HuH-7 (cell line): ENCODE results near the gene CLIC1.

ENCODE experiments used
- DNase-seq: peaks from one replicate; pipeline ENCODE4 v3.0.0; 2011; ENCODE audit warnings: low spot score

CLIC1 gene

GRCh38 chr6:31736021-31736767 lies at the start of gene CLIC1:
Gene CLIC1, minus strand, starts transcription at chr6:31736530. Its CDS starts 230 bp downstream, at chr6:31736300.
- peak; percentile 77 for DNase-seq

DNA sequence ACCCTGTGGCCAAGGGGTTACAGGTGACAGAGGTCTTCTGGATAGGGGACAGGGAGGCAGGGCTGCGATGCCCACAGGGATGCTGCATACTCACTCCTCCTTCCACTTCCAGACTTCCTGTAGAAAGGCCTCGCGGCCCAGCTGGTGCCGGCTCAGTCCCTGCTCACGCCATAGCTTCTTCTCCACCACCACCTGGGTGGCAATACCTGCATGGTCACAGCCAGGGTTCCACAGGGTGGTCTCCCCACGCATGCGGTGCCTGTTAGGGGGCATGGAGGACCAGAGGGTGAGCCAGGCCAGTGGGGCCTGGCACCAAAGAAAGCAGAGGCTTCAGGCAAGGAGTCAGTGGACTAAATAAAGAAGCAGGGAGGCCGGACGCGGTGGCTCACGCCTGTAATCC lies 49.1 kb upstream of the CLIC1 start:
- no peak for DNase-seq

GRCh38 chr6:31784098-31784925 lies 48.0 kb upstream of the CLIC1 start:
- no peak for DNase-seq

GRCh38 chr6:31782126-31782855 lies 46.0 kb upstream of the CLIC1 start:
- no peak for DNase-seq

DNA sequence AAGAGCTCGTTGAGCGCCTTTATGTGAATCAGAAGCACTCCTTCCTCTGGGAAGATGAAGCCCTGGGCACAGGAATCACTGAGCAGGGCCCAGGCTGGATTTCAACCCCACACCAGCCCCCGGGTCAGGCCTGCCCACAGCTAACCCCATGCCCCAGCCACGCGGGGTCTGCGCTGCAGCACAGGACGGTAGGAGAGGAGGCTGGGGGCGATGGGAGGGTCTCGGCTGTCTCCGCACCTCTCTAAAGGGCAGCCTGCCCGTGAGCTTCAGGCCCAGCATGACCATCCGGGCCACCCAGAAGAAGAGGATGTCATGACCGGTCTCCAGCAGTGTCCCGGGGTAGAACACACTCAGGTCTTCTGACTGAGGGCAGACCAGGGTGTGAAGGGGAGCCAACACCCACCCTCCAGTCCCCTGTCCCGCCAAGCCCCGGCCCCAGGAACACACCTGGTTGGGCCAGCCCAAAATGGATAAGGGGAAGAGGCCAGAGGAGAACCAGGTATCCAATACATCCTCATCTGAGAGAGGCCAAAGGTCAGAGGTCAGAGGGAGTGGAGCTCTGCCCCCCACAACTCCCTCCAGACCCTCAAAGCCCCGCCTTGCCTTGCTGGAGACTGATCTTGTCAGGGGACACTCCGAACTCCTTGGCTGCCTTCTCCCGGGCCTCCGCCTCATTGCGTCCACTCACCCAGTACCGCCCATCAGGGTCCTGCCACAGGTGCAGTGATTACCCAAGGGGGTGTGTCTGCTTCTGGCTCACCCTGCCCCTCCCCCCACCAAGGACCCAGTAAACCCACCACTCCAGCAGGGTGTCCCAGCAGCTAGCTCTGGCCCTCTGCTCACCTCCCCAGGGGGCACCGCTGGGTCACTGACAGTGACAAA lies 45.2 kb upstream of the CLIC1 start:
- no peak for DNase-seq

GRCh38 chr6:31780507-31781243 lies 44.3 kb upstream of the CLIC1 start:
- no peak for DNase-seq

- no peak for DNase-seq
Measured at GRCh38 chr6:31779908-31780307, 43.6 kb upstream of the CLIC1 start.

GRCh38 chr6:31778999-31779885 lies 42.9 kb upstream of the CLIC1 start:
- DNase-seq: no peak

DNA sequence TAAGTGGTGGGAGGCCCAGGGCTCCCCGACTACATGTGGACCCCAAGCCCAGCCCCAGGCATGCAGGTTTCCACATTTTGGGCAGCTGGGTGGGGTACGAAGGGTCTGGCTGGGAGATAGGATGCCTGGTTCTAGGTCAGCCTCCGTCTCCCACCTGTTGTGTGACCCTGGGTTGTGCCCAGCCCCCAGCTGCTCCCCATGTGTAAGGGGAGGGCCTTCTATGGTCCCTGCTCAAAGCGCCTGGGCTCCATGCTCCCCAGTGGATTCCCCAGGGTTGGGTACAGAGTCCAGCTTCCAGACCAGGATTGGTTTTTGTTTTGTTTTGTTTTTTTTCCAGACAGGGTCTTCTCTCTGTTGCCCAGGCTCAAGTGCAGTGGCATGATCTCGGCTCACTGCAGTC lies 41.9 kb upstream of the CLIC1 start:
- DNase-seq: no peak

DNA sequence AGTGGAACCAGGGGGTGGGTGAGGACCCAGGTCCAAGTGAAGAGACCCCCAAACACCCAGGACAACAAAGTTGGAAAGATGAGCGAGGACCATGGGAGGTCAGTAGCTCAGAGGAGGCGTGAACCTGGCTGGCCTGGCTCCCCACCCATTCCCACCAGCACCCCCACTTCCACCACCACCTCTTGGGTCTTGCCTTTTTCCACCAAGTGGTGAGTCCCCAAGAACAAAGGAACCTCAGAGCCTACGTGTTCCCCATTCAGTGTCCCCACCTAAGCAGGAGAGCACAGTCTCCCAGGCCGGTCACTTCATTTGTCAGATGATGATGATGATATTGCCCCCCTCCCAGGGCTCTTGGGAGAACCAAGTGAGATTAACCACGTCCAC lies 41.3 kb upstream of the CLIC1 start:
- DNase-seq: no peak

DNA sequence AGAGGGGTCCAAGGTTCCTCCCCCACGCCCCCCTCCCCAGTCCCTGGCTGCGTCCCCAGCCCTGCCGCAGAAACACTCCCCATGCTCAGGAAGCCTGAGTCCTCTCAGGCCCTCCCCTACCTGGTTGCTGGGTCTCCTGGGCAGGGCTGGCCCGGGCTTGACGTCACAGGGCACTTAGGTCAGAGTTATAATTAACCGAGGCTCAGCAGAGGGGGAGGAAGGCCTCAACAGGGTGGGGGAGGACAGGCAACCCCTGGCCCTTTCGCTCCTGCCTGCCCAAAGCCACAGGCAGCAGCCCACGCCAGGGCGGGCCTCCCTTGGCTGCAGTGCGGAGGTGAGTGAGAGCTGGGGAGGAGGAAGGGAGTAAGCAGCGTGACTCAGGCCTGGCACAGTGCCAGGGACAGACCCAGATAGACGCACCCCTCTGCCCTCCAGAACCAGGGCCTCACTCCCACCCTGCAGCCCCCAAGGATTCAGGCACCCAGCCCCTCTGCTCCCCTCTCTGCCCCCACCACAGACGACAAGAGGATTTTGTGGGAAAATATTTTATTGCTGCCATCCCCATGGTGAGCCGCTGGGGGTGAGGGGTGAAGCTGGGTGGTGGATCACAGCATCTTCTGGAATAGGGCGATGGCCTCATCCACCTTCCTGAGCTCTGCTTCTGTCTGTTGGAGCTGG lies 40.8 kb upstream of the CLIC1 start, which contains the start of gene VWA7:
VWA7 (minus strand) TSS at position 340 of the 678 bp plus-strand sequence. CDS start 549 bp downstream, outside the sequence.
- DNase-seq: peak; percentile 78

- DNase-seq: no peak
Measured at GRCh38 chr6:31776485-31776988, 40.2 kb upstream of the CLIC1 start.

DNA sequence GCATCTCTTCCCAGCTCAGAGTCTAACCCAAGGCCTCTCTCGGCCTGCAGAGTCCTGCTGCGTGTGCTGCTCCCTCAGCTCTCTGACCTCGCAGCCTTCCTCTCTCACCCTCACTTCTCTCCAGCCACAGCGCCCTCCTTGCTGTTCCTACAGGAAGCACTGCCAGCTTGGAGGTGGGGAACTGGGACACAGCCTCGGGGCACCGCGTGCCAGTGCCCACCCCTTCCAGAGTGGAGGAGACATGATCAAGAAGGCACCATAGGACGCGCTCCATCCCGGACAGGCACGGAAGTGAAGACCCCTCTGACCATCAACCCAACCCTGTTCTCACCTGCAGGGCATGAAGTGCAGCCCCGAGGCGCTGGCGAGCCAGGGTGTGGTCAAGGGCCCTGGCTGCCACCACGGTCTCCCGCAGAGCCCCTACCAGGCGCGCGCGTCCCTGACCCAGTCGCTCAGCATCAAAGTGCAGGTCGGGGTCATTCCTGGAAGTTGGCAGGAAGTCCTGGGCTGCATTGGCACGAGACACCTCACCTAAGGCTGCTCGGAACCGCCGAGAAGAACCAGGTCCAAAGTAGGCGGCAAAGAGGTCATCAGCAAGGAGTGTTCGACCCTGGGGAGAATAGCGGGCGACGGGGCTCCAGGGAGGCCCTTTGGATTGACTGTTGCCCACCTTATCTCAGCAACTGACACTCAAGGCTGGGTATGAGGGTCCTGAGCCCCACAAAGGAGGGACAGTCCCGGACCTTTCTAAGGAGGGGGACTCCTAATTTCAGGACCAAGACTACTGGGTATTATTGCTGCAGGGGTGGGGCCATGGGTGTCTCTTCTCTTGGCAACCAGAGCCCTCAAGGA lies 39.5 kb upstream of the CLIC1 start:
- DNase-seq: no peak

GRCh38 chr6:31775184-31775583 lies 38.9 kb upstream of the CLIC1 start:
- no peak for DNase-seq

DNA sequence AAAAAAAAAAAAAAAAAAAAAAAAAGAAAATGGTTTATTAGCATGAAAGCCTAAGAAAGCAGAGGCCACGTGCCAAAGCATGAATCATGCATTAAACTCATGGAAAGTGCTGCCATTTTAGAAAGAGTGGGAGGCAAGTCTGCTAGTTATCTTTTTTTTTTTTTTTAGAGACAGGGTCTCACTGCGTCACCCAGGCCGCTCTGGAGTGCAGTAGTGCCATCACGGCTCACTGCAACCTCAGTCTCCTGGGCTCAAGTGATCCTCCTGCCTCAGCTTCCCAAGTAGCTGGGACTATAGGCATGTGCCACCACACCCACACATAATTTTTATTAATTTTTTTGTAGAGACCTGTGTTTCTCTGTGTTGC lies 35.6 kb upstream of the CLIC1 start:
- DNase-seq: no peak

DNA sequence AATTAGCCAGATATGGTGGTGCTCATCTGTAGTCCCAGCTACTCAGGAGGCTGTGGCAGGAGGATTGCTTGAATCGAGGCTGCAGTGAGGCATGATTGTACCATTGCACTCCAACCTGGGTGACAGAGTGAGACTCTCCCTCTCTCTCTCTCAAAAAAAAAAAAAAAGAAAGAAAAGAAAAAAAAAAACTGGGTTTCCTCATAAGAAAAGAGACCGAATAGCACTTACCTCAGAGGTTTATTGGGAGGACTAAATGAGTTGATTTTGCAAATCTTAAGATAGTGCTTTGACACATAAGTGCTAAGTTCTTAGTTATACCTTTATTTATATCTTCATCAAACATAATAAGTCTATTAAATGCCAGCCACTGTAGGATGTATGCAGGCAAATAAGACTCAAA lies 34.5 kb upstream of the CLIC1 start:
- DNase-seq: no peak

- peak; percentile 96 for DNase-seq
Measured at GRCh38 chr6:31769684-31770371, 33.5 kb upstream of the CLIC1 start.
